ENCODE data around the gene FOXL2NB.

Gene FOXL2NB

GRCh38 chr3:138933068-138933668 is 13.8 kb upstream of the FOXL2NB start:
- no peak for DNase-seq

GRCh38 chr3:138933981-138934691 is 12.9 kb upstream of the FOXL2NB start:
- no peak for DNase-seq

GRCh38 chr3:138935505-138935862 is 11.5 kb upstream of the FOXL2NB start:
- no peak for DNase-seq

- DNase-seq = no peak
Measured at GRCh38 chr3:138935863-138936740, 10.9 kb upstream of the FOXL2NB start.

- DNase-seq = no peak
Measured at GRCh38 chr3:138936741-138937689, 10.0 kb upstream of the FOXL2NB start.

GRCh38 chr3:138937690-138938055 is 9.3 kb upstream of the FOXL2NB start:
- DNase-seq = no peak

GRCh38 chr3:138938056-138938876 is 8.8 kb upstream of the FOXL2NB start:
- DNase-seq = no peak

GRCh38 chr3:138938877-138939560 is 8.0 kb upstream of the FOXL2NB start:
- DNase-seq = no peak

GRCh38 chr3:138939561-138940241 is 7.3 kb upstream of the FOXL2NB start:
- no peak for DNase-seq

GRCh38 chr3:138940446-138940845 is 6.6 kb upstream of the FOXL2NB start:
- no peak for DNase-seq

GRCh38 chr3:138941259-138941885 is 5.6 kb upstream of the FOXL2NB start:
- DNase-seq = no peak

GRCh38 chr3:138942271-138942670 is 4.7 kb upstream of the FOXL2NB start:
- no peak for DNase-seq

- DNase-seq = no peak
Measured at GRCh38 chr3:138942861-138943623, 4.0 kb upstream of the FOXL2NB start.

- no peak for DNase-seq
Measured at GRCh38 chr3:138943724-138944653, 3.0 kb upstream of the FOXL2NB start.

GRCh38 chr3:138944654-138944928 is 2.4 kb upstream of the FOXL2NB start:
- no peak for DNase-seq

- no peak for DNase-seq
Measured at GRCh38 chr3:138944929-138945708, 1.9 kb upstream of the FOXL2NB start.

All from cortex of kidney (tissue), 1 donor.